Measurements from ENCODE around the gene TMEM178A. TPM values are rescaled to one million over a fixed set of nuclear protein-coding genes. Genes with fewer than 3 reads are reported as not detected.
"Not testable (repeated sequence)": the region's sequence is repeated elsewhere in the genome, so short reads cannot be mapped to it uniquely, and the experiment has no call there.

TMEM178A gene
- total RNA-seq, 1 experiment from 2014 or later = 0.86 TPM

DNA sequence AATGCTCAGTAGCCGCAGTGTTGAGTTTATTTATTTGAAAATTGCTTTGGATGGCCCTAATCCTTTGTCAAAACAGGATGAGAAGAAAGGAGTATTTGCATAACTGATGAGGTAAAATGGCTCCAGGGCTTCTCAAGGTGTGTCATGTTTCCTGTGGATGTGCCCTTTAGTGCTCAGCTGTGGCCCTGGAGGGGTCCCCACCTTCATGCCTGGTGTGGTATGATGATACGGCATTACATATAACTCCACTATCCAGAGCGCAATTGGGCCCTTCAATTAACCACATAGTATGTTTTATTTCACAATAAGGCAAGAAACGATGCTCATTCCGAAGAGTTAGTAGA lies 39.8 kb upstream of the TMEM178A start:
- no peaks in the 10 kb centered on the region for H3K36me3 Mint-ChIP-seq (ENCODE audit: insufficient read depth, unreplicated experiment)
- POLR2A ChIA-PET = no interaction called here
- intact Hi-C loops (cut with micrococcal nuclease) = no loop called here
- H3K9me3 Mint-ChIP-seq (ENCODE audit: unreplicated experiment) = no peaks in the 10 kb centered on the region
- no peaks in the 10 kb centered on the region for H3K27me3 Mint-ChIP-seq (ENCODE audit: insufficient read depth, unreplicated experiment)
- DNase-seq (ENCODE audit: unreplicated experiment) = no peak
- TF ChIP-seq, protein P1, sequence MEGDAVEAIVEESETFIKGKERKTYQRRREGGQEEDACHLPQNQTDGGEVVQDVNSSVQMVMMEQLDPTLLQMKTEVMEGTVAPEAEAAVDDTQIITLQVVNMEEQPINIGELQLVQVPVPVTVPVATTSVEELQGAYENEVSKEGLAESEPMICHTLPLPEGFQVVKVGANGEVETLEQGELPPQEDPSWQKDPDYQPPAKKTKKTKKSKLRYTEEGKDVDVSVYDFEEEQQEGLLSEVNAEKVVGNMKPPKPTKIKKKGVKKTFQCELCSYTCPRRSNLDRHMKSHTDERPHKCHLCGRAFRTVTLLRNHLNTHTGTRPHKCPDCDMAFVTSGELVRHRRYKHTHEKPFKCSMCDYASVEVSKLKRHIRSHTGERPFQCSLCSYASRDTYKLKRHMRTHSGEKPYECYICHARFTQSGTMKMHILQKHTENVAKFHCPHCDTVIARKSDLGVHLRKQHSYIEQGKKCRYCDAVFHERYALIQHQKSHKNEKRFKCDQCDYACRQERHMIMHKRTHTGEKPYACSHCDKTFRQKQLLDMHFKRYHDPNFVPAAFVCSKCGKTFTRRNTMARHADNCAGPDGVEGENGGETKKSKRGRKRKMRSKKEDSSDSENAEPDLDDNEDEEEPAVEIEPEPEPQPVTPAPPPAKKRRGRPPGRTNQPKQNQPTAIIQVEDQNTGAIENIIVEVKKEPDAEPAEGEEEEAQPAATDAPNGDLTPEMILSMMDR (IDR thresholded peaks at IDR 0.05; ENCODE audit: unreplicated experiment) = no peak
- CTCF ChIA-PET = no interaction called here
- BruUV-seq (replicated peaks) = no TSS peak
- no peak overlapping the region for H3K4me3 Mint-ChIP-seq (ENCODE audit: unreplicated experiment)
- no peaks in the 10 kb centered on the region for H3K4me1 Mint-ChIP-seq (ENCODE audit: insufficient read depth, unreplicated experiment)
- H3K27ac Mint-ChIP-seq (ENCODE audit: low read depth, unreplicated experiment) = no peak overlapping the region

DNA sequence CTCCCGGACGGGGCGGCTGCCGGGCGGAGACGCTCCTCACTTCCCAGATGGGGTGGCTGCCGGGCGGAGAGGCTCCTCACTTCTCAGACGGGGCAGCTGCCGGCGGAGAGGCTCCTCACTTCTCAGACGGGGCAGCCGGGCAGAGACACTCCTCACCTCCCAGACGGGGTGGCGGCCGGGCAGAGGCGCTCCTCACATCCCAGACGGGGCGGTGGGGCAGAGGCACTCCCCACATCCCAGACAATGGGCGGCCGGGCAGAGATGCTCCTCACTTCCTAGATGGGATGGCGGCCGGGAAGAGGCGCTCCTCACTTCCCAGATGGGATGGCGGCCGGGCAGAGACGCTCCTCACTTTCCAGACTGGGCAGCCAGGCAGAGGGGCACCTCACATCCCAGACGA lies 37.4 kb upstream of the TMEM178A start:
- H3K27me3 Mint-ChIP-seq (ENCODE audit: insufficient read depth, unreplicated experiment); POLR2A ChIA-PET; H3K36me3 Mint-ChIP-seq (ENCODE audit: insufficient read depth, unreplicated experiment); H3K4me3 Mint-ChIP-seq (ENCODE audit: unreplicated experiment); DNase-seq (ENCODE audit: unreplicated experiment); H3K27ac Mint-ChIP-seq (ENCODE audit: low read depth, unreplicated experiment); intact Hi-C loops (cut with micrococcal nuclease); BruUV-seq (replicated peaks); H3K9me3 Mint-ChIP-seq (ENCODE audit: unreplicated experiment): not testable (repeated sequence)
- CTCF ChIA-PET = interaction anchor here (1.0 kb wide), 1 partner anchor 14 kb away, joined by 4 read pairs; no protein-coding TSS in a partner anchor
- peaks cover 17% of the 10 kb centered on the region for H3K4me1 Mint-ChIP-seq (ENCODE audit: insufficient read depth, unreplicated experiment)

DNA sequence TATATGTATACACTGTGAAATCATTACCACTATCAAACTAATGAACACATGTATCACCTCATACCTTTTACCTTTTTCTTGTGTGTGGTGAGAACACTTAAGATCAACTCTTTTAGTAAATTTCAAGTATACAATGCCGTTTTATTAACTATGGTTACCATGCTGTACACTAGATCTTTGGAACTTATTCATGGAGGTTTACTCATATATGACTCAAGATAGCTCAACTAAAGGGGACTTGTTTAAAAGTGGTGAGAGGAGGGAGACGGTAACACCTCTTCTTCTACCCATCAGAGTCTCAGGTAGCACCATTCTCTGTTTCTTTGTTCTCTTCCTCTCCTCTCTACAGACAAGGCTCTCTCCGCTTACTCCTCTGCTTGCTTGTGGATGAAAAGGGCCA lies 36.1 kb upstream of the TMEM178A start:
- no peaks in the 10 kb centered on the region for H3K36me3 Mint-ChIP-seq (ENCODE audit: insufficient read depth, unreplicated experiment)
- BruUV-seq (replicated peaks) = no TSS peak
- intact Hi-C loops (cut with micrococcal nuclease) = no loop called here
- H3K9me3 Mint-ChIP-seq (ENCODE audit: unreplicated experiment) = no peaks in the 10 kb centered on the region
- ChIA-PET POLR2A (no interaction called here), CTCF (interaction anchor here (0.6 to 1.0 kb wide), 2 partner anchors 13 to 121 kb away, joined by 3 to 4 read pairs; no protein-coding TSS in a partner anchor)
- DNase-seq (ENCODE audit: unreplicated experiment) = no peak
- TF ChIP-seq, protein P1 (IDR thresholded peaks at IDR 0.05; ENCODE audit: unreplicated experiment) = no peak
- no peak overlapping the region for H3K4me3 Mint-ChIP-seq (ENCODE audit: unreplicated experiment)
- H3K4me1 Mint-ChIP-seq (ENCODE audit: insufficient read depth, unreplicated experiment) = peaks cover 17% of the 10 kb centered on the region
- no peak overlapping the region for H3K27ac Mint-ChIP-seq (ENCODE audit: low read depth, unreplicated experiment)
- no peaks in the 10 kb centered on the region for H3K27me3 Mint-ChIP-seq (ENCODE audit: insufficient read depth, unreplicated experiment)

DNA sequence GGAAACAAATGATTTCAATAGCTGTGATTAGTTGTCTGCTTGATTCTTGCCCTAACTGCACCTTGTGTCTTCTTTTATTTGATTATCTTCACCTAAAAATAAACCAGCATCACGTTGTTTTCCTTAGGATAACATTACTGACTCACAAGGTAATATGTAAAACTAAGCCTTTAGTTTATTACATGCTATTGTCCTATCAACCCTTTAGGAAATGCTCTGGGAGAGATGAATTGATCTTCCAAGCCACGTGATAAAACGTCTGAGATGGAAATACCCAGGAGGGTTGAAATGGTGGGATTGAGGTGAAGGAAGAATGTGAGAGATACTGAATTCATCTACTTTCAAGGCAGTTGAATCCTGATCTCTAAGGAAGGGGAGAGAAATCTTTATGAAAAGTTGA lies 34.5 kb upstream of the TMEM178A start:
- H3K27ac Mint-ChIP-seq (ENCODE audit: low read depth, unreplicated experiment) = peak overlapping the region; percentile 81
- H3K36me3 Mint-ChIP-seq (ENCODE audit: insufficient read depth, unreplicated experiment) = no peaks in the 10 kb centered on the region
- POLR2A ChIA-PET = no interaction called here

More for the DNA sequence above, 34.5 kb upstream of the TMEM178A start:
- CTCF ChIA-PET = interaction anchor here (1.2 kb wide), 1 partner anchor 67 kb away, joined by 3 read pairs; no protein-coding TSS in a partner anchor
- intact Hi-C loops (cut with micrococcal nuclease) = no loop called here
- peaks cover 17% of the 10 kb centered on the region for H3K4me1 Mint-ChIP-seq (ENCODE audit: insufficient read depth, unreplicated experiment)
- no peak for DNase-seq (ENCODE audit: unreplicated experiment)
- no peaks in the 10 kb centered on the region for H3K9me3 Mint-ChIP-seq (ENCODE audit: unreplicated experiment)
- no TSS peak for BruUV-seq (replicated peaks)
- TF ChIP-seq, protein P1 (IDR thresholded peaks at IDR 0.05; ENCODE audit: unreplicated experiment) = no peak
- no peak overlapping the region for H3K4me3 Mint-ChIP-seq (ENCODE audit: unreplicated experiment)
- no peaks in the 10 kb centered on the region for H3K27me3 Mint-ChIP-seq (ENCODE audit: insufficient read depth, unreplicated experiment)
